Activated T-cell treated with anti-CD3 and anti-CD28 coated beads, Interleukin-2, amount 50 U/mL, for 4 hours (primary cell): ENCODE results near the gene MT1A. TPM values are rescaled to one million over a fixed set of nuclear protein-coding genes. Genes with fewer than 3 reads are reported as not detected.
A peak's percentile ranks its signal among the peaks of the same experiment; 100 is the strongest.

Source experiments
- ATAC-seq, 2 donors: fragments of 200-7000 bp; cut with Tn5 transposase; one replicate each; pipeline ENCODE4 v1.10.0; 2021
- DNase-seq: peaks from one replicate; pipeline ENCODE4 v3.0.0-alpha.2; 2020
- H3K27me3 Mint-ChIP-seq: one replicate; pipeline ENCODE4 v1.8.0; 2021; ENCODE audit warnings: low read depth, mixed read lengths
- H3K36me3 Mint-ChIP-seq: one replicate; pipeline ENCODE4 v1.8.0; 2022; ENCODE audit warnings: mixed read lengths; ENCODE audit not compliant: insufficient read depth
- H3K4me1 Mint-ChIP-seq: one replicate; pipeline ENCODE4 v1.8.0; 2021; ENCODE audit warnings: low read depth, mixed read lengths
- H3K4me3 Mint-ChIP-seq: one replicate; pipeline ENCODE4 v1.8.0; 2021; ENCODE audit warnings: mild to moderate bottlenecking, moderate library complexity, mixed read lengths
- H3K9me3 Mint-ChIP-seq: one replicate; pipeline ENCODE4 v1.8.0; 2021; ENCODE audit warnings: mixed read lengths
- total RNA-seq, 3 donors: library from RNA; stranded (reverse); gene quantifications; one replicate each; pipeline ENCODE4 v1.2.1, GENCODE V29; 2021

The MT1A gene
- total RNA-seq, 3 donors from 2014 or later: not detected

GRCh38 chr16:56632156-56632847 is 6.2 kb upstream of the MT1A start, which contains the start of gene MT1M:
Gene MT1M (plus strand): TSS chr16:56632659. CDS start chr16:56632732, 73 bp downstream.
- Mint-ChIP-seq H3K36me3 (no peaks in the 10 kb centered on the region), H3K4me1 (peaks cover 22% of the 10 kb centered on the region), H3K9me3 (no peaks in the 10 kb centered on the region), H3K27me3 (peaks cover 65% of the 10 kb centered on the region), H3K4me3 (peak within 1 kb of the TSS; percentile 60)
- DNase-seq (no peak), ATAC-seq (peak; percentile 54 to 70)

DNA sequence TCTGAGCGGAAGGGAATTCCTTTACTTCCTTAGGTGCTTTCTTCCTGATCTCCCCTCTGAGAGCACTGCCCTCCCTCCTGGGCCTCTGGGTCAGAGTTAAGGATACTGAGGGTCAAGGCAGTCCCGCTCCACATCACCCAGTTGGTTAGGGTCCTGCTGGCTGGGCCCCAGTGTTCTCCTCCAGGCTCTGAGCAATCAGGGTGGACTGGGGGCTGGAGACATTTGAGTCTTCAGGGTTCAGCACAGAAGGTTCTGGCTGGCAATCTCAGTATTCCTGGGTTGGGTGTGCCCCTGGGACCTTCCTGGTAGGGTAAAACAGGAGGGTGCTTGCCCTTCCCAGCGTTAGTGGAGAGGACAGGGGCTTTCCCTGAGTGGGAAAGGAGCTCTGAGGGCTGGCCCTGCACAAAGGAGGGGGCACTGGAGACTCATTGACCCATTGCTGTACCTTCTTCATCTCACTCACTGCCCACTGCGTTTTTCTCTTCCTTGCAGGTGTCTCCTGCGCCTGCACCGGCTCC is 5.6 kb upstream of the MT1A start:
- no peaks in the 10 kb centered on the region for H3K9me3 Mint-ChIP-seq
- H3K27me3 Mint-ChIP-seq: peaks cover 71% of the 10 kb centered on the region
- peaks cover 25% of the 10 kb centered on the region for H3K4me1 Mint-ChIP-seq
- H3K4me3 Mint-ChIP-seq: peak overlapping the region; percentile 40
- no peaks in the 10 kb centered on the region for H3K36me3 Mint-ChIP-seq
- no peak for DNase-seq
- ATAC-seq: no peak

DNA sequence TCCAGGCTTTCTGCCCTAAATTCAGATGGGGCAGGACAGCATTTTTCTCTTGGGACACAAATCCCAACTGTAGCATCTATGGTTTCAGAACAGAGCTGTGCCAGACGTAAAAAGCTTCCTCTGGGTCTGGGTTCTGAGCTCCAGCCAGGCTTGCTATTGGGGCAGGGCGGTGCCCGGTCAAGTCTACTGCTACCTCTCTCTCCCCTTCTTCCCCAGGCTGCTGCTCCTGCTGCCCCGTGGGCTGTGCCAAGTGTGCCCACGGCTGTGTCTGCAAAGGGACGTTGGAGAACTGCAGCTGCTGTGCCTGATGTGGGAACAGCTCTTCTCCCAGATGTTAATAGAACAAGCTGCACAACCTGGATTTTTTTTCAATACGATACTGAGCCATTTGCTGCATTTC is 4.9 kb upstream of the MT1A start:
- Mint-ChIP-seq H3K9me3 (no peaks in the 10 kb centered on the region), H3K36me3 (no peaks in the 10 kb centered on the region), H3K4me3 (no peak overlapping the region), H3K27me3 (peaks cover 74% of the 10 kb centered on the region), H3K4me1 (peaks cover 28% of the 10 kb centered on the region)
- ATAC-seq (no peak), DNase-seq (no peak)

- no peaks in the 10 kb centered on the region for H3K9me3 Mint-ChIP-seq
- DNase-seq (no peak), ATAC-seq (no peak)
- H3K27me3 Mint-ChIP-seq: peaks cover 82% of the 10 kb centered on the region
- H3K4me1 Mint-ChIP-seq: peaks cover 30% of the 10 kb centered on the region
- peak overlapping the region; percentile 35 for H3K4me3 Mint-ChIP-seq
- H3K36me3 Mint-ChIP-seq: no peaks in the 10 kb centered on the region
Observed at GRCh38 chr16:56634715-56635440, 3.6 kb upstream of the MT1A start.

- peak in 1 of 2 donors; percentile 10 for ATAC-seq
- H3K27me3 Mint-ChIP-seq: peaks cover 87% of the 10 kb centered on the region
- H3K4me3 Mint-ChIP-seq: peak overlapping the region; percentile 11
- no peaks in the 10 kb centered on the region for H3K36me3 Mint-ChIP-seq
- no peaks in the 10 kb centered on the region for H3K9me3 Mint-ChIP-seq
- H3K4me1 Mint-ChIP-seq: peaks cover 30% of the 10 kb centered on the region
- DNase-seq: no peak
Observed at GRCh38 chr16:56635441-56635967, 3.0 kb upstream of the MT1A start.

GRCh38 chr16:56636616-56637413 is 1.7 kb upstream of the MT1A start:
- Mint-ChIP-seq H3K4me1 (peaks cover 27% of the 10 kb centered on the region), H3K9me3 (no peaks in the 10 kb centered on the region), H3K36me3 (no peaks in the 10 kb centered on the region), H3K4me3 (no peak overlapping the region), H3K27me3 (peaks cover 78% of the 10 kb centered on the region)
- ATAC-seq: no peak
- DNase-seq: no peak

- Mint-ChIP-seq H3K9me3 (no peaks in the 10 kb centered on the region), H3K36me3 (no peaks in the 10 kb centered on the region), H3K4me1 (peaks cover 40% of the 10 kb centered on the region), H3K4me3 (no peak overlapping the region), H3K27me3 (peaks cover 61% of the 10 kb centered on the region)
- ATAC-seq (no peak), DNase-seq (no peak)
Observed at GRCh38 chr16:56639045-56639444, 579 bp downstream of the MT1A start.

DNA sequence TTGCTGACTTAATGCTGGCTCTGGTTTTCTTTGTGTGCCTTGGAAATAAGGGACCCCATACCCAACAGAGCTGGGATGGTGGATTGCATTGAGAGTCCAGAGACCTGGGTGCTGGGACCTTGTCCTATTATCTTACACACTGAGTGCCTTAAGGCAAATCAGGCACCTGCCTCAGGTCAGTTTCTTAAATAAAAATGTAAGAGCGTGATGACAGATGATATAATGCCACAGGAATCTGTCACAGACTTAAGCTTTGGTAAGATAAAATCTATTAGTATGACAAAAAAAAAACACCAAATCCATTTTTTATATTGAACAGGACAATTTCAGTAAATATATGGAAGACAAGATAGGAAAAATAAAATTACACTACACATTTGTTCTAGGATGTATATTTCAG is 1.6 kb downstream of the MT1A start:
- no peaks in the 10 kb centered on the region for H3K36me3 Mint-ChIP-seq
- DNase-seq: no peak
- H3K4me1 Mint-ChIP-seq: peaks cover 36% of the 10 kb centered on the region
- H3K4me3 Mint-ChIP-seq: no peak overlapping the region
- ATAC-seq: no peak
- H3K9me3 Mint-ChIP-seq: no peaks in the 10 kb centered on the region
- H3K27me3 Mint-ChIP-seq: peaks cover 50% of the 10 kb centered on the region

- ATAC-seq (no peak), DNase-seq (no peak)
- Mint-ChIP-seq H3K27me3 (peaks cover 43% of the 10 kb centered on the region), H3K36me3 (no peaks in the 10 kb centered on the region), H3K4me1 (peaks cover 29% of the 10 kb centered on the region), H3K4me3 (no peak overlapping the region), H3K9me3 (no peaks in the 10 kb centered on the region)
Observed at GRCh38 chr16:56641166-56641565, 2.7 kb downstream of the MT1A start.

DNA sequence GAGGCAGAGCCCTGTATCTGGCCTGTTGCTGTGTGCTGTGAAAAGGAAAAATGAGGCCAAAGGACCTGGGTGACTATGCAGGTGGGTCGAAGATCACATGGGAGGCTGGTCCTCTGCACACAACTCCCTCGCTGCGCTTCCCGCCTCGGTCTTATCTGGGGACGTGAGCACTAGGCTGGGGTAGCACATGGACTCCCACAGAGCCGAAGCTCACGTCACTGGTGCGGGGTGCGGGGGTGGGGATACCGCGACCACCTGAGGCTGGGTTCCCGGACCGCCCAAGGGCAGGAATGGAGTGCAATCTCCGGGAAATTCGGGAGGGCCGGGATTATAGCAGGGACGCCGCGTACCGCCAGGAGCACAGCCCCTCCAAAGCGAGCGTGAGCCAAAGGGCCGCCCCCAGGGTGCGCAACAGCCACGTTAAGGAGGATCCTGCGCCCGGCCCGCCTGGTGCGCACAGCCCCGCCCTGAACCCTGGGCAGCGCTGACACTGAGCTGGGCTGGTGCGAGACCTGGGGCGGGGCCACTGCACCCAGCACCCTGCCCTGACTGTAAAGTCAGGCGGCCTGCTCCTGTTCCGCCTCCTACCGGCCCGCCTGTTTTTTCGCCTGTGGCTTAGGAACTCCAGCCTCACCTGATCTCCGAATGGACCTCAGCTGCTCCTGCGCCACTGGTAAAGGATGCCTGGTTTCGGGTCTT is 4.8 kb downstream of the MT1A start:
- Mint-ChIP-seq H3K4me3 (peak overlapping the region; percentile 62), H3K4me1 (peaks cover 23% of the 10 kb centered on the region), H3K36me3 (no peaks in the 10 kb centered on the region), H3K9me3 (no peaks in the 10 kb centered on the region), H3K27me3 (peaks cover 26% of the 10 kb centered on the region)
- DNase-seq: peak; percentile 68
- peak; percentile 100 for ATAC-seq

DNA sequence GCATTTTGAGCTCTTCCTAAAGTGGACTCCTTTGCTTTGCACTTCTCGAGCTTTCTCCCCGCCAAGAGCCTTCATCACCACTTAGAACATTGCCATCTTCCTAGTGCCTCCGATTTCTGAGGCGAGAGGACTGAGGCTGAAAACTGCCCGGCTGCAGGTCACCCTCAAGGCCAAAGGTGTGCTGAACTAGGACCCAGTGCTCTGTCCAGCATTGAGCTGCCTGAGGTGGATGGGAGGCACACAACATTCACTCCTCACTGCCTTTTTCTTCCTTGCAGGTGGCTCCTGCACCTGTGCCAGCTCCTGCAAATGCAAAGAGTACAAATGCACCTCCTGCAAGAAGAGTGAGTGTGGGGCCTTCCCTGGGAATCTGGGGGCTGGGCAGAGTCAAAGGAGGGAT is 5.4 kb downstream of the MT1A start:
- H3K27me3 Mint-ChIP-seq: peaks cover 26% of the 10 kb centered on the region
- peak overlapping the region; percentile 62 for H3K4me3 Mint-ChIP-seq
- peaks cover 21% of the 10 kb centered on the region for H3K4me1 Mint-ChIP-seq
- H3K36me3 Mint-ChIP-seq: no peaks in the 10 kb centered on the region
- ATAC-seq (no peak), DNase-seq (no peak)
- no peaks in the 10 kb centered on the region for H3K9me3 Mint-ChIP-seq

GRCh38 chr16:56645311-56645710 is 6.8 kb downstream of the MT1A start:
- Mint-ChIP-seq H3K4me3 (no peak overlapping the region), H3K27me3 (peaks cover 18% of the 10 kb centered on the region), H3K9me3 (no peaks in the 10 kb centered on the region), H3K4me1 (peaks cover 21% of the 10 kb centered on the region), H3K36me3 (no peaks in the 10 kb centered on the region)
- DNase-seq (no peak), ATAC-seq (no peak)

- Mint-ChIP-seq H3K4me1 (peaks cover 21% of the 10 kb centered on the region), H3K9me3 (no peaks in the 10 kb centered on the region), H3K27me3 (peaks cover 14% of the 10 kb centered on the region), H3K4me3 (no peak overlapping the region), H3K36me3 (no peaks in the 10 kb centered on the region)
- no peak for ATAC-seq
- no peak for DNase-seq
Observed at GRCh38 chr16:56645838-56646237, 7.4 kb downstream of the MT1A start.
